T-helper 1 cell treated with Interleukin-12 subunit alpha and Interleukin-12 subunit beta and Interleukin-4 antibody, amounts not matched to agents 30 μg/mL and 1 μg/mL, for 36 hours (primary cell): ENCODE measurements around the gene PRMT7.

Experiments used
- H3K27ac Mint-ChIP-seq: one replicate; pipeline ENCODE4 v1.8.0; 2021; ENCODE audit warnings: mild to moderate bottlenecking, mixed read lengths
- H3K27me3 Mint-ChIP-seq: one replicate; pipeline ENCODE4 v1.8.0; 2021; ENCODE audit warnings: low read depth, mixed read lengths
- H3K36me3 Mint-ChIP-seq: one replicate; pipeline ENCODE4 v1.8.0; 2021; ENCODE audit warnings: low read depth, mixed read lengths
- H3K4me1 Mint-ChIP-seq: one replicate; pipeline ENCODE4 v1.8.0; 2021; ENCODE audit warnings: low read depth, mixed read lengths
- H3K4me3 Mint-ChIP-seq: one replicate; pipeline ENCODE4 v1.8.0; 2021; ENCODE audit warnings: mild to moderate bottlenecking, moderate library complexity, mixed read lengths
- H3K9me3 Mint-ChIP-seq: one replicate; pipeline ENCODE4 v1.8.0; 2021; ENCODE audit warnings: mixed read lengths

The PRMT7 gene

DNA sequence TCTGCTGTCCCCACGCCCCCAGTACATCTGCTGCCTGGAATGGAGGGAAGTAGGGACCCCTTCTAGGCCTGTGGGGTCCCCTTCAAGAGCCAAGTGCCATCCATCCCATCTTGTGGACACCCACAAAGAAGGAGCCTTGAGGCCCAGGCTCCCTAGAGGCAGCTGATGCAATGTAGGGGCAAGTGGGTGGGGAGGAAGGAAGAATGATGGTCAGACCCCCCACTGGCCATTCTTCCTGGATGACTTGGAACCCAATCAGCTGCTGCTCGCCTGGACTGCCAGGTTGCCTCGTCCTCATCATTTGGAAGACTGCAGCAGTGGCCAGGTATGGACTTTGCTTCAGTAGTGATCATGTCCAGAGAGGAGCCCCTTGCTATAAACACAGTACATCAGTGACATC, 88.6 kb downstream of the PRMT7 start:
- Mint-ChIP-seq H3K9me3 (no peaks in the 10 kb centered on the region), H3K4me1 (peaks cover 10% of the 10 kb centered on the region), H3K36me3 (no peaks in the 10 kb centered on the region), H3K27ac (no peak overlapping the region), H3K27me3 (peaks cover 18% of the 10 kb centered on the region), H3K4me3 (no peak overlapping the region)

DNA sequence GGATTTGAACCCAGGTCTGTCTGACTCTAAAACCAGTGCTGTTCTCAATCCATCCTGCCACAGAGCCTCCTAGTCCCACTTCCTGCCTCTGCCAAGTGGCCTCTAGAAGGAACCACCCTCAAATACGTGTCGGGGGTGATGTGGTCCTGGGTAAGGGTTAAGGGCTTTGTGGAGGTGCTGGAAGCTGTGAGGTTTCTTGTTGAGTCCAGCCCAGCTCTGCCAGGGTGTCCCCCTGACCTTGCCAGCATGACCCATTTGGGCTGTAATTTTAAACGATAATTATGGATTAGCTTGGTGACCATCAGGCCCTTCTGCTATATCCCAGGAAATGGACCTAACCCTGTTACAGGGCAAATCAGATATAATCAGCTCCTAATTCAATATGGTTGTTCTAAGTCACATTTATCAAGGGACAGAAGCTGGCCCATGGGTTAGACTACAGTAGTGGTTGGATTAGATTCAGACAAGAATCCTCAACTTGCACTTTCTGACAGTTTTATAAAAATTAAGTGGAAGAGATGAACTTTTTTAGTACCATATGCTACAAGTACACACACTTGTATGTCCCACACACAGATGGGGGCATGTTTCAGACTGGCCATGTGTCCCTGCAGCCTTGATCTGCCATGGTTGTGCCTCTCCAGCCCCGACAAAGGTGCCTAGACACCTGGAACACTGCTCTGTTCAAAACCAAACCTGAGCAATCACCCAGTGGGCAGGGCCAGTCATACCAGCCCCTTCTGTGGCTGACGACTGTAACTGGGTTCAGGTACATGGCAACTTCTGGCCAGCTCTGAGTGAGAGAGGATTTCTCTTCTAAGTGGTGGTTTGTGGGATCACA, 89.5 kb downstream of the PRMT7 start:
- Mint-ChIP-seq H3K4me3 (no peak overlapping the region), H3K27ac (no peak overlapping the region), H3K9me3 (no peaks in the 10 kb centered on the region), H3K36me3 (no peaks in the 10 kb centered on the region), H3K4me1 (peaks cover 10% of the 10 kb centered on the region), H3K27me3 (peaks cover 18% of the 10 kb centered on the region)

DNA sequence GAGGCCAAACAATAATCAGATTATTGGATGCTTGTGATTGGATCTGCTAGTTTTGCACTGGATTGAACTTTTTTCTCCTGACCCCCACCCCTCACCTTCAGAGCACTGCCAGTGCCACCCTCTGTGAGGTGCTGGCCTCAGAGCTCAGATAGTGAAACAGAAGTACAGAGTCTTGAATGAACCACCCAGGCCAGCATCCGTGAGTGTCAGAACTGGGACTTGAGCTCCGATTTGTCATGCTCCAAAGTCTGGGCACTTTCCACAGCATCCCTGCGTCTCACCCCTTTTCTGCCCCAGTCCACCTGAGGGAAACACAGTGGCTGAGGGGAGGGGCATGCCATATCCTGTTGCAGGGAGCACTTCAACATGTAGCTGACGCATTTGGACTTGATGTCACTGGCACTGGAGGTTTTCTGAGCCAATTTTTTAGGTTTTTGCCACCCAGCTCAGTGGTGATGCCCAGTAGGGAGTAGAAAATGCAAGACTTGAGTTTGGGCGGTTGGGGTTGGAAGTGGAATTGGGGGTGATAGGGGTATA, 90.2 kb downstream of the PRMT7 start:
- peaks cover 18% of the 10 kb centered on the region for H3K27me3 Mint-ChIP-seq
- peaks cover 10% of the 10 kb centered on the region for H3K4me1 Mint-ChIP-seq
- H3K9me3 Mint-ChIP-seq: no peaks in the 10 kb centered on the region
- H3K27ac Mint-ChIP-seq: no peak overlapping the region
- no peaks in the 10 kb centered on the region for H3K36me3 Mint-ChIP-seq
- no peak overlapping the region for H3K4me3 Mint-ChIP-seq

DNA sequence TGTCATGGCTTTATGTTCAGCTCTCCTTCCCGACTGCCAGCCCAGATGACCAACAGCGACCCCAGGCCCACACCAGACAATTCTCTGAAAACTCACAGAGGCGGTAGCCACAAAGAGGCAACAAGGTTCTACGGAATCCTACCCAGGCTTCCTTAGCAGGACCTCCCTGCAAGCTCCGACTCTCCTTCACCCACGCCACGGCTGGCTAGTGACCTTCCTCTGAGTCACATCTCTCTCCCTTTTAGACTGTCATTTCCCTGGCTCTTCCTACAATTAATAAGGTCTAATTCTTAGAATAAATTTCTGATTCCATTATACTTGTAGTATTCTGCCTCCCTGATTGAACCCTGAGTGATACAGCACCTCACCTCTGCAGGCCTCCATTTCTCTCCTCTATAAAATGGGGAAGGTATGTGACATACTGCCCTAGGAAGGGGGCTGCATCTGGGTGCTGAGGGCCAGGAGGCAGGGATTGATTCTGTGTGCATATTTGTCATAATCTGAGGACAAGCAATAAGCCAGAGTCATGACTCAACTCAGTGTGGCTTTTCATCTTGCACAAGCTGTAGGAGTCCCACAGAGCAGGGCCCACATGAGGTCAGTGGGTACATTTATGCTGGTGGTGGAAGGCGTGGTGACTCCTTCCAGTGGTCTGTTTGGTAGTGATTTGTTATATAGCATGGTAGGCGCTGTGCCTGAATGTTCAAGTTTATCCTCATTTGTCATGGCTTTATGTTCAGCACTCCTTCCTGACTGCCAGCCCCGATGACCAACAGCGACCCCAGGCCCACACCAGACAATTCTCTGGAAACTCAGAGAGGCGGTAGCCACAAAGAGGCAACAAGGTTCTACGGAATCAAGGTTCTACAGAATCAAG, 91.3 kb downstream of the PRMT7 start:
- Mint-ChIP-seq H3K4me1 (peaks cover 6% of the 10 kb centered on the region), H3K27ac (no peak overlapping the region), H3K36me3 (no peaks in the 10 kb centered on the region)

DNA sequence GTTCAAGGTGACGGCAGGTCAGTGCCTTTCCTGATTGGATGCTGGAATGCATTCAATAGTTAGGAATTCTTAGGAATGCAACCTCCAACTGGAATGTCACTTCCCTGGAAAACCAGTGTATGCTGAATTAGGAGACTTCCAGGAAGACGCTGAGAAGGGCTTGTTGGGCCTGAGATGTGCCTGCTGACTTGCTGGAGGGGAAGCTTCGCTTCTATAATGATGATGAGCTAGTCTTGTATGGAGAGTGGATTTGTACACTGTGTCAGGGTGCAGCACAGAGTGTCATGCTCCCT, 91.9 kb downstream of the PRMT7 start:
- Mint-ChIP-seq H3K27ac (no peak overlapping the region), H3K4me3 (no peak overlapping the region), H3K27me3 (peaks cover 19% of the 10 kb centered on the region)

More for the DNA sequence above, 91.3 kb downstream of the PRMT7 start:
- Mint-ChIP-seq H3K27me3 (peaks cover 24% of the 10 kb centered on the region), H3K9me3 (no peaks in the 10 kb centered on the region), H3K4me3 (no peak overlapping the region)

DNA sequence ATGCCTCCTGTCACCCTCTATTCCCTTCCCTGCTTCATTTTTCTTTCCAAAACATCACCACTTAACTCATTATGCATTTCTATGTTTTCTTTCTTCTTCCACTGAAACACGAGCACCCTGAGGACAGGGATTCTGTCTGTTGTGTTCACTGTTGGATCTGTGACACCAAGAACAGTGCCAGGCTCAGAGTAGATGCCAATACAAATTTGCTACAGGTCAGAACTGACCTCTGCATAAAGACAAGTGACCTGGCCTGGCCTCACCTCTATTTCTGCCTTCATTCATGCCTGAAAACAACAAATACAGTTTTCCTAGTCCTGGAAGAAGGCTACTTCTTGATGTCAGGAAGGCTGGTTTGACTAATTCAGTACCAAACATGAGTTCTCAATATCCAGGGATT, 92.4 kb downstream of the PRMT7 start:
- H3K9me3 Mint-ChIP-seq: no peaks in the 10 kb centered on the region
- H3K4me3 Mint-ChIP-seq: no peak overlapping the region
- peaks cover 20% of the 10 kb centered on the region for H3K27me3 Mint-ChIP-seq
- H3K27ac Mint-ChIP-seq: no peak overlapping the region
- H3K4me1 Mint-ChIP-seq: peaks cover 6% of the 10 kb centered on the region
- no peaks in the 10 kb centered on the region for H3K36me3 Mint-ChIP-seq

More for the DNA sequence above, 91.9 kb downstream of the PRMT7 start:
- no peaks in the 10 kb centered on the region for H3K9me3 Mint-ChIP-seq
- peaks cover 6% of the 10 kb centered on the region for H3K4me1 Mint-ChIP-seq
- H3K36me3 Mint-ChIP-seq: no peaks in the 10 kb centered on the region

DNA sequence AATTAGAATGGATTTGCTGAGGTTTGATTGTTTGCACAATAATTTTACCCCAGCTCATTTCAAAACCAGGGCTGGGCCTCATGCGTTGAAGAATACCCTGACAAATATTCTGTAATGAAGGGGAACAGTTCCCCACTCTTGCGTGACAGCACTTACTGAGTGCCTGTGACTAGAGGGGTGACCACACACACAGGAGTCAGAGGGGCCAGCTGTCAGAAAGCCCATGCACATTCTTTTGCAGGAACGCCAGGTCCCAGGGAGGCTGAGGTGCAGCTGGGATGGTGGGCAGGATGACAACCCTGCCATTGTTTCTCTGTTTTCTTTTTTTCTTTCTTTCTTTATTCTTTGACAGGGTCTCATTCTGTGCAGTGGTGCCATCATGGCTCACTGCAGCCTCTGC, 92.9 kb downstream of the PRMT7 start:
- Mint-ChIP-seq H3K36me3 (no peaks in the 10 kb centered on the region), H3K9me3 (no peaks in the 10 kb centered on the region), H3K4me3 (no peak overlapping the region)

DNA sequence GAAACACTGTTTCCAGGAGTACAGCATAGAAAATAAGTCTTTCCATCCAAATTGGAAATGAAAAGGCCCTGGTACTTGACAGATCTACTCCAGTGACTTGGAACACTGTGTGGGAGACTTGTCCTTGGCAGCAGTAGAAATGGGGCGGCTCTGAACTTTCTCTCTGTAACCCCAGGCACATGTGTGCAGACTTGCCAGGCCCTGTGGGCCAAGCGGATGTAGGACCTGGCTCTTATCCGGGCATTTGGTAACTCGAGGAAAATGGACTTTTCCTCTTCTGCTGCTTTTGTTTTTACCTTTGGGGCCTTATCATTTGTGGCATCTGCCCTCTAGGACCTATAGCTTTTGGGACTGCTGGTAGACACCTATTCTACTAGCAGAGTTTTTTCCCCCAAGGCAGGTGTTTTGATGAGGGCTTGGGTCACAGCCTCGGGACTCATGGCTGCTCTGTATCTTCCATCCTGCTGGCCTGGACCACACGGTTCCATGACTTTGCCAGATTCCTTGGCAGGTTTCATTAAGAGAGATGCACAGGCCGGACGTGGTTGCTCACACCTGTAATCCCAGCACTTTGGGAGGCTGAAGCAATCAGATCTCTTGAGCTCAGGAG, 94.0 kb downstream of the PRMT7 start:
- H3K9me3 Mint-ChIP-seq: no peaks in the 10 kb centered on the region
- H3K36me3 Mint-ChIP-seq: no peaks in the 10 kb centered on the region
- H3K4me1 Mint-ChIP-seq: peaks cover 6% of the 10 kb centered on the region
- H3K27ac Mint-ChIP-seq: no peak overlapping the region
- peaks cover 29% of the 10 kb centered on the region for H3K27me3 Mint-ChIP-seq
- no peak overlapping the region for H3K4me3 Mint-ChIP-seq

More for the DNA sequence above, 92.9 kb downstream of the PRMT7 start:
- H3K4me1 Mint-ChIP-seq: peaks cover 6% of the 10 kb centered on the region
- H3K27me3 Mint-ChIP-seq: peaks cover 25% of the 10 kb centered on the region
- H3K27ac Mint-ChIP-seq: no peak overlapping the region

DNA sequence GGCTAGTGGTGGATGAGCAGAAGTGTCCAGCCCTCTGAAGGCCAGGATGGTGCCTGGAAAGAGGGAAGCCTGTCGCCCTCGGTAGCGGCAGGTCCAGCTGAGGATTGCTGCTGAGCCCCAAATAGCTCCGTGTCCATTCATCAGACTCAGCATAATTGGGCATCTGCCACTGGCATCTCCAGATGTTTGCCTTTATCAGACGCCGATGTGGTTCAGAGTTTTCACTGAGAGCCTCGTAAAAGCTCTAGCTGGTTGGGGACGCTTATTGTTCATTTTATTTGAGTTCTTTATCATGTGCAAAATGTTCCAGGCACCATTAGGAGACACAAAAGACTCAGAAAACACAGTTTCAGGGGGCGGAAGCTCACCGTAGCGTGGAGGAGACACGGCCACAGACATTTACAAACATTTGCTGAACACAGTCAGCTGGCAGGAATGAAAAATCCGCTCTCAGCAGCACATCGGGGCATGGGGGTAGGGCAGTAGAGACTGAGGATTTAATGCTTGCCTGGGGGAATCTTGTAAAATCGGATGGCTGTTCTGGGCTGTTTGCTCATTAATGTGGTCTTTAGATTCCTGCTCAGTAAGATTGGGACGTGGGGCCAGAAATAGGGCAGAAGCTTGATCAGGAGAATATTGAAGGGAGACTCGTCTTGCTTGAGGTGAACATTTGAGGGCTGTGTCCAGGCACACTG, 95.8 kb downstream of the PRMT7 start:
- H3K36me3 Mint-ChIP-seq: no peaks in the 10 kb centered on the region
- peaks cover 29% of the 10 kb centered on the region for H3K27me3 Mint-ChIP-seq
- H3K27ac Mint-ChIP-seq: no peak overlapping the region
- no peak overlapping the region for H3K4me3 Mint-ChIP-seq
- no peaks in the 10 kb centered on the region for H3K9me3 Mint-ChIP-seq
- peaks cover 6% of the 10 kb centered on the region for H3K4me1 Mint-ChIP-seq
